IMR-90 (cell line): ENCODE results near the gene CFAP20. TPM values are rescaled to one million over a fixed set of nuclear protein-coding genes. Genes with fewer than 3 reads are reported as not detected.

ENCODE experiments used
- ATAC-seq: fragments of 200-7000 bp; cut with Tn5 transposase; 2 replicates; pipeline ENCODE4 v1.9.1; 2020; ENCODE audit warnings: low read depth, mild to moderate bottlenecking, moderate library complexity
- BruUV-seq: library from RNA; stranded (reverse); fragments of 400-500 nt; replicated peaks from 2 replicates; lab custom pipeline; 2021; lab: Mats Ljungman, UMichigan
- CTCF ChIA-PET: fragments of 300-600 bp; formaldehyde crosslinking; extraction: SDS; loops from one replicate; lab custom pipeline; 2021; ENCODE audit warnings: antibody characterized with exemption; lab: Yijun Ruan, JAX
- POLR2A ChIA-PET: fragments of 300-600 bp; sonication (Branson Sonifier 250); formaldehyde crosslinking; loops from one replicate; lab custom pipeline; 2022; ENCODE audit warnings: antibody characterized with exemption; ENCODE audit not compliant: unreplicated experiment; lab: Charles Lee
- DNase-seq: peaks from one replicate; pipeline ENCODE4 v3.0.0; 2013
- H2AFZ ChIP-seq: replicated peaks from 2 replicates; pipeline ENCODE3; 2013; ENCODE audit warnings: low read length, mild to moderate bottlenecking; ENCODE audit not compliant: poor library complexity
- H2AK5ac ChIP-seq: 2 replicates; pipeline ENCODE4 v1.6.1; 2013; ENCODE audit warnings: low read depth, low read length, inconsistent platforms
- H2AK9ac ChIP-seq: replicated peaks from 2 replicates; pipeline ENCODE3; 2013; ENCODE audit warnings: mild to moderate bottlenecking, low read depth, low read length, moderate library complexity; ENCODE audit not compliant: poor library complexity
- H2BK120ac ChIP-seq: 2 replicates; pipeline ENCODE4 v1.6.1; 2013; ENCODE audit warnings: low read depth, low read length, inconsistent platforms
- H2BK15ac ChIP-seq: 3 replicates; pipeline ENCODE4 v1.6.1; 2013; ENCODE audit warnings: low read depth, low read length, inconsistent platforms
- H2BK20ac ChIP-seq: 2 replicates; pipeline ENCODE4 v1.6.1; 2013; ENCODE audit warnings: low read depth, mild to moderate bottlenecking, inconsistent platforms, low read length, moderate library complexity
- H2BK5ac ChIP-seq: 2 replicates; pipeline ENCODE4 v1.6.1; 2013; ENCODE audit warnings: mild to moderate bottlenecking, low read depth, low read length, inconsistent platforms; ENCODE audit not compliant: poor library complexity, severe bottlenecking
- H3K14ac ChIP-seq: replicated peaks from 2 replicates; pipeline ENCODE4 v1.6.1; 2013; ENCODE audit warnings: low read depth, low read length, inconsistent platforms
- H3K18ac ChIP-seq: 2 replicates; pipeline ENCODE4 v1.6.1; 2013; ENCODE audit warnings: low read depth, low read length, control low read depth
- H3K23ac ChIP-seq: 2 replicates; pipeline ENCODE4 v1.6.1; 2013; ENCODE audit warnings: low read depth, low read length, inconsistent platforms
- H3K27ac ChIP-seq: 2 replicates; pipeline ENCODE4 v1.5.1; 2013; ENCODE audit warnings: mild to moderate bottlenecking, control low read depth, low read length; ENCODE audit not compliant: insufficient read depth
- H3K27me3 ChIP-seq: 2 replicates; pipeline ENCODE4 v1.6.1; 2013; ENCODE audit warnings: low read length; ENCODE audit not compliant: control insufficient read depth, insufficient read depth
- H3K36me3 ChIP-seq: 2 replicates; pipeline ENCODE4 v1.6.1; 2013; ENCODE audit warnings: low read length, mixed read lengths; ENCODE audit not compliant: control insufficient read depth, insufficient read depth
- H3K4ac ChIP-seq: 2 replicates; pipeline ENCODE4 v1.6.1; 2013; ENCODE audit warnings: low read depth, low read length, inconsistent platforms
- H3K4me1 ChIP-seq: 2 replicates; pipeline ENCODE4 v1.6.1; 2013; ENCODE audit warnings: low read length, mixed read lengths; ENCODE audit not compliant: control insufficient read depth, insufficient read depth
- H3K4me2 ChIP-seq: 2 replicates; pipeline ENCODE4 v1.6.1; 2013; ENCODE audit warnings: low read depth, mild to moderate bottlenecking, control low read depth, low read length, moderate library complexity
- H3K4me3 ChIP-seq: 2 replicates; pipeline ENCODE4 v1.5.1; 2013; ENCODE audit warnings: low read depth, mild to moderate bottlenecking, control low read depth, low read length, moderate library complexity; ENCODE audit not compliant: insufficient read depth
- H3K56ac ChIP-seq: 2 replicates; pipeline ENCODE4 v1.6.1; 2013; ENCODE audit warnings: low read length, inconsistent platforms; ENCODE audit not compliant: insufficient read depth; ENCODE audit errors: extremely low read depth
- H3K79me1 ChIP-seq, 2 experiments: 2 replicates each; pipeline ENCODE4 v1.6.1; 2013; ENCODE audit warnings: low read length in 2 of 2, inconsistent platforms in 1 of 2, low read depth in 1 of 2
- H3K9ac ChIP-seq: 2 replicates; pipeline ENCODE4 v1.6.1; 2013; ENCODE audit warnings: low read depth, low read length, control low read depth
- H3K9me1 ChIP-seq: 2 replicates; pipeline ENCODE4 v1.6.1; 2013; ENCODE audit warnings: low read length, inconsistent platforms; ENCODE audit not compliant: insufficient read depth
- H3K9me3 ChIP-seq: 2 replicates; pipeline ENCODE4 v1.6.1; 2013; ENCODE audit warnings: low read length; ENCODE audit not compliant: control insufficient read depth, insufficient read depth
- H4K20me1 ChIP-seq: 2 replicates; pipeline ENCODE4 v1.6.1; 2013; ENCODE audit warnings: low read length, inconsistent platforms; ENCODE audit not compliant: insufficient read depth
- H4K5ac ChIP-seq: 2 replicates; pipeline ENCODE4 v1.6.1; 2013; ENCODE audit warnings: mild to moderate bottlenecking, low read depth, low read length, control low read depth
- H4K8ac ChIP-seq, 2 experiments: 2 replicates each; pipeline ENCODE4 v1.6.1; 2013; ENCODE audit warnings: low read depth in 2 of 2, low read length in 2 of 2, control low read depth in 1 of 2, inconsistent platforms in 1 of 2
- H4K91ac ChIP-seq: 2 replicates; pipeline ENCODE4 v1.6.1; 2013; ENCODE audit warnings: low read depth, low read length, inconsistent platforms; ENCODE audit not compliant: insufficient read depth
- BHLHE40 ChIP-seq: fragments of 150-350 bp; IDR thresholded peaks from 2 replicates; pipeline ENCODE4 v1.6.1; 2016; ENCODE audit warnings: mild to moderate bottlenecking, low read depth, low read length
- CEBPB ChIP-seq: IDR thresholded peaks from 2 replicates; pipeline ENCODE4 v1.6.1; 2012; ENCODE audit warnings: low read depth, low read length, improper control_type of control experiment
- CHD1 ChIP-seq: IDR thresholded peaks from 2 replicates; pipeline ENCODE4 v1.6.1; 2012; ENCODE audit warnings: low read depth, low read length, improper control_type of control experiment
- CTCF ChIP-seq: conservative IDR thresholded peaks from 2 replicates; pipeline ENCODE4 v1.5.1; 2012; ENCODE audit warnings: mild to moderate bottlenecking, low read depth, low read length, improper control_type of control experiment
- ELK1 ChIP-seq: fragments of 150-350 bp; IDR thresholded peaks from 2 replicates; pipeline ENCODE4 v1.6.1; 2016; ENCODE audit warnings: low read depth, mild to moderate bottlenecking, low read length, moderate library complexity, borderline replicate concordance
- FOS ChIP-seq: fragments of 150-350 bp; IDR thresholded peaks from 2 replicates; pipeline ENCODE4 v1.6.1; 2016; ENCODE audit warnings: low read depth, low read length
- MAFK ChIP-seq: IDR thresholded peaks from 2 replicates; pipeline ENCODE4 v1.6.1; 2012; ENCODE audit warnings: low read depth, low read length, improper control_type of control experiment
- MAZ ChIP-seq: IDR thresholded peaks from 2 replicates; pipeline ENCODE4 v1.6.1; 2012; ENCODE audit warnings: low read depth, mild to moderate bottlenecking, low read length, improper control_type of control experiment, moderate library complexity, borderline replicate concordance
- MXI1 ChIP-seq: IDR thresholded peaks from 2 replicates; pipeline ENCODE4 v1.6.1; 2012; ENCODE audit warnings: low read depth, mild to moderate bottlenecking, low read length, moderate library complexity, borderline replicate concordance
- NFE2L2 ChIP-seq: fragments of 150-350 bp; IDR thresholded peaks from 2 replicates; pipeline ENCODE4 v1.6.1; 2016; ENCODE audit warnings: low read depth, mild to moderate bottlenecking, low read length
- POLR2A ChIP-seq: IDR thresholded peaks from 2 replicates; pipeline ENCODE4 v1.6.1; 2012; ENCODE audit warnings: mild to moderate bottlenecking, low read depth, low read length
- RAD21 ChIP-seq: IDR thresholded peaks from 2 replicates; pipeline ENCODE4 v1.6.1; 2012; ENCODE audit warnings: low read length, improper control_type of control experiment
- RCOR1 ChIP-seq: IDR thresholded peaks from 2 replicates; pipeline ENCODE4 v1.6.1; 2012; ENCODE audit warnings: mild to moderate bottlenecking, low read length, improper control_type of control experiment; ENCODE audit not compliant: insufficient replicate concordance
- RFX5 ChIP-seq: IDR thresholded peaks from 2 replicates; pipeline ENCODE4 v1.8.0; 2012; ENCODE audit warnings: low read depth, mild to moderate bottlenecking, low read length, moderate library complexity
- SMC3 ChIP-seq: fragments of 150-350 bp; IDR thresholded peaks from 2 replicates; pipeline ENCODE4 v1.6.1; 2016; ENCODE audit warnings: low read depth, mild to moderate bottlenecking, antibody characterized with exemption, low read length, moderate library complexity
- USF2 ChIP-seq: fragments of 150-350 bp; IDR thresholded peaks from 2 replicates; pipeline ENCODE4 v1.6.1; 2017; ENCODE audit warnings: mild to moderate bottlenecking, antibody characterized with exemption, low read length, low read depth
- WGBS, 2 experiments: methylation state at CpG; one replicate each; pipeline versions ENCODE4 v1.1.5 to v1.1.7; 2013; ENCODE audit warnings: missing lambda C conversion rate in 2 of 2; ENCODE audit not compliant: insufficient read length in 1 of 2; ENCODE audit errors: extremely low coverage in 2 of 2; 5-methylcytosine and 5-hydroxymethylcytosine counted together
- dilution Hi-C: fragments of 300-500 bp; cut with HindIII; formaldehyde crosslinking; loops from one replicate; pipeline ENCODE4 v1.14.3; 2018; ENCODE audit warnings: low sequenced_read_pairs; ENCODE audit not compliant: unreplicated experiment
- in situ Hi-C: fragments of 300-500 bp; cut with MboI; formaldehyde crosslinking; loops from 3 replicates; pipeline ENCODE4 v1.14.3; 2019; ENCODE audit warnings: low sequenced_read_pairs, inconsistent platforms, mixed read lengths
- intact Hi-C: fragments of 100-400 bp; cut with micrococcal nuclease; formaldehyde crosslinking; loops from 2 replicates; pipeline ENCODE4 v1.10.0; 2022
- polyA plus RNA-seq, 3 experiments: library from polyadenylated mRNA; depleted of rRNA; stranded (reverse); fragments of >200 nt; gene quantifications; 2 replicates each; pipeline ENCODE4 v1.2.3, GENCODE V29; 2012; ENCODE audit warnings: low replicate concordance in 1 of 3
- total RNA-seq: library from RNA; depleted of rRNA; stranded (reverse); fragments of >200 nt; gene quantifications from 2 replicates; pipeline ENCODE4 v1.2.3, GENCODE V29; 2012

The CFAP20 gene
- total and polyA plus RNA-seq, 2 of the 4 experiments (the other 2 are of a cell fraction), result 39.1 to 54.0 TPM

GRCh38 chr16:58128181-58128631 lies 975 bp downstream of the CFAP20 start:
- Histone ChIP-seq H2AFZ (no peak overlapping the region), H3K18ac (no peak overlapping the region), H4K5ac (no peak overlapping the region), H2BK120ac (no peak overlapping the region), H3K79me1 (peaks cover 20 to 45% of the 10 kb centered on the region in 2 experiments), H3K9me3 (0 out of 2 replicates have a peak, but pooled peaks cover 2% of the 10 kb centered on the region), H3K27me3 (no peaks in the 10 kb centered on the region), H3K4me3 (peak overlapping the region; percentile 84), H4K8ac (no peak overlapping the region), H3K36me3 (no peaks in the 10 kb centered on the region), H3K23ac (peak overlapping the region; percentile 70; the same call in 1 of the 2 replicates), H3K4me1 (peaks cover 16% of the 10 kb centered on the region), H2BK5ac (no peak overlapping the region), H2BK20ac (no peak overlapping the region), H2AK5ac (peak overlapping the region; percentile 75; the same call in 1 of the 2 replicates), H3K14ac (peak overlapping the region; percentile 43), H2BK15ac (no peak overlapping the region), H2AK9ac (peak overlapping the region; percentile 70), H3K9ac (peak overlapping the region; percentile 85), H3K27ac (peak overlapping the region; percentile 20), H3K4ac (no peak overlapping the region), H3K9me1 (peaks cover 16% of the 10 kb centered on the region), H3K4me2 (peak overlapping the region; percentile 99), H3K56ac (0 out of 2 replicates have a peak overlapping the region, but pooled peaks have one; percentile 10), H4K20me1 (peaks cover 47% of the 10 kb centered on the region), H4K91ac (no peak overlapping the region)
- POLR2A ChIA-PET, result no interaction called here
- in situ Hi-C loops, result loop anchor here (5.0 kb wide), 1 partner anchor 106 kb away; no protein-coding TSS in a partner anchor
- DNase-seq (no peak), ATAC-seq (no peak)
- CTCF ChIA-PET, result interaction anchor here (0.8 to 1.0 kb wide), 3 partner anchors 12 to 546 kb away, joined by 3 read pairs; no protein-coding TSS in a partner anchor
- intact Hi-C loops, result loop anchor here (5.0 kb wide), 1 partner anchor 391 kb away; the partner anchor contains the start of gene KATNB1
- WGBS, 2 experiments, result no CpG with 5 or more reads among the region's 6 CpGs
- no peak for TF ChIP-seq RFX5
- no peak for TF ChIP-seq RCOR1
- no peak for TF ChIP-seq RAD21
- TF ChIP-seq MAFK, result no peak
- TF ChIP-seq NFE2L2, result no peak
- TF ChIP-seq POLR2A, result no peak
- TF ChIP-seq ELK1, result no peak
- no peak for TF ChIP-seq MXI1
- no peak for TF ChIP-seq BHLHE40
- TF ChIP-seq MAZ, result no peak
- no peak for TF ChIP-seq CEBPB
- TF ChIP-seq SMC3, result no peak
- TF ChIP-seq FOS, result no peak
- no peak for TF ChIP-seq CTCF
- TF ChIP-seq CHD1, result no peak
- TF ChIP-seq USF2, result no peak
- no TSS peak for BruUV-seq
- dilution Hi-C loops, result no loop called here
